ENCODE data around the gene RAB37.

RAB37 gene

DNA sequence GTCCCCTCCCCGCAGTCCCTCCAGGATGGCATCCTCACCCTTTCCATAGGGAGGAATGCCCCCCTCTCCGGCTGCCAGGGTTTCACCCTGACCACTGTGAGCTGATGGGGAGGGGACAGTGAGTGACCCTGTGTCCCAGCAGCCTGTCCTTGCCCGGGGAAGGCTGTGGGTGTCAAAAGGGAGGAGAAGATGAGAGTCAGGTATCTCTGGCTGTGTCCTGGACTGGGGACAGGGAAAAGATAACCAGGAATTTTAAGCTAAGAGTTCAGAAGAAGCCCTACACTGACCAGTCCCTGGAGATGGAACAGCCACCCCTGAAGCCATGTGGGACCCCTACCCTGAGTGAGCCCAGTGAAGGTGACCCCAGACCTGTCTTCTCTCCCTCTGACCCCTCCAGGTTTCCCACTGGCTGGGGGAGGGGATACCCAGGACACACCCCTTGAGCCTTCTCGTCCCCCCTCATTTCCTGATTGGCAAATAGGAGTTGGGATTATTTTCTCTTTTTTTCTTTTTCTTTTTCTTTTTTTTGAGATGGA lies 27.8 kb downstream of the RAB37 start:
- no peak for DNase-seq

DNA sequence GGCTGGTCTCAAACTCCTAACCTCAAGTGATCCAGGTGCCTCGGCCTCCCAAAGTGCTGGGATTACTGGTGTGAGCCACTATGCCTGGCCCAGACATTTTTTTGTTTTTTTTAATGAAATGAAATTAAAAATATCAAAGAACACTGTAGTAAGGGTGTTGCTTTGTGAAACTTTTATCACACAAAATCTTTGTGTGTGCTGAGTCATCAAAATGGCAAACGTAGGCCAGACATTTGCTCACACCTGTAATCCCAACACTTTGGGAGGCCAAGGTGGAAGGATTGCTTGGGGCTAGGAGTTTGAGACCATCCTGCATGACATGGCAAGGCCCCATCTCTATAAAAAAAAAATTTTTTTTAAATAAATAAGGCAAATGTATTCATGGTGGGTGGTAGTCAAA lies 29.4 kb downstream of the RAB37 start:
- no peak for DNase-seq

DNA sequence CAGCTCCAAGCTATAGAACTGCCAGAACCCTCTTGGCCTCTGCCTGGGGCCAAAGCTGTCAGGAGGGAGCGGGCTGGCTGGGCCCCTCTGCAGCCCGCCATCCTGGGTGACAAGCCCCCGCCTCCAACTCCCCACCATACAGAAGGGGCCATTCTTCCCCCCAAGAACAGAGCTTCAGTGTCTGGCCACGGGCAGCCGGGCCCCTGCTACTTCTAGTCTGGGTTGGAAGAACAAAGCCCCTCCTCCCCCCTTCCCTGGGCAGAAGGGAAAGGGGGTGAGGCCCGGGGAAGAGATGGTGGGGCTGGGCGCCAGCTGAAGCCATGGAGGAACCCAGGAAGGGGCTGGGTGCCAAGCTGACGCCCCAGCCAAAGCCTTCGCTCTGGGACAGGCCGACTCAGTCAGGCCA lies 30.1 kb downstream of the RAB37 start:
- no peak for DNase-seq

DNA sequence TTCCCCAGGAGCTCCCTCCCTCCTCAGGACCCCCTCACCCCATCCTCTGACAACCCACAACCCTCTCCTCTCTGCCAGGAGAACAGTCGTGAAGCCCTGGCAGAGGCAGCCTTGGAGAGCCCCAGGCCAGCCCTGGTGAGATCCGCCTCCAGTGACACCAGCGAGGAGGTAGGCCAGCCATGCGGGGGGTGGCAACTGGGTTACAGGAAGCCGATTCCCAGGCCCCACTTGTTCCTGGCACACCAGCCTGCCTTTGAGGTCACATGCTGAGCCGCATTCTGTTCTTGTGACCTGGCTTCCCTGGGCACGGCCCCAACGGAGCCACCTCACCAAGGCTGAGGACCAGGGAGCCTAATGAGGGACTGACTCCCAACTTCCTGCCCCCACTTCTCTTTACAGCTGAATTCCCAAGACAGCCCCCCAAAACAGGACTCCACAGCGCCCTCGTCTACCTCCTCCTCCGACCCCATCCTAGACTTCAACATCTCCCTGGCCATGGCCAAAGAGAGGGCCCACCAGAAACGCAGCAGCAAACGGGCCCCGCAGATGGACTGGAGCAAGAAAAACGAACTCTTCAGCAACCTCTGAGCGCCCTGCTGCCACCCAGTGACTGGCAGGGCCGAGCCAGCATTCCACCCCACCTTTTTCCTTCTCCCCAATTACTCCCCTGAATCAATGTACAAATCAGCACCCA lies 31.2 kb downstream of the RAB37 start:
- DNase-seq, result no peak

DNA sequence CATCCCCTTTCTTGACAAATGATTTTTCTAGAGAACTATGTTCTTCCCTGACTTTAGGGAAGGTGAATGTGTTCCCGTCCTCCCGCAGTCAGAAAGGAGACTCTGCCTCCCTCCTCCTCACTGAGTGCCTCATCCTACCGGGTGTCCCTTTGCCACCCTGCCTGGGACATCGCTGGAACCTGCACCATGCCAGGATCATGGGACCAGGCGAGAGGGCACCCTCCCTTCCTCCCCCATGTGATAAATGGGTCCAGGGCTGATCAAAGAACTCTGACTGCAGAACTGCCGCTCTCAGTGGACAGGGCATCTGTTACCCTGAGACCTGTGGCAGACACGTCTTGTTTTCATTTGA lies 31.7 kb downstream of the RAB37 start:
- no peak for DNase-seq

DNA sequence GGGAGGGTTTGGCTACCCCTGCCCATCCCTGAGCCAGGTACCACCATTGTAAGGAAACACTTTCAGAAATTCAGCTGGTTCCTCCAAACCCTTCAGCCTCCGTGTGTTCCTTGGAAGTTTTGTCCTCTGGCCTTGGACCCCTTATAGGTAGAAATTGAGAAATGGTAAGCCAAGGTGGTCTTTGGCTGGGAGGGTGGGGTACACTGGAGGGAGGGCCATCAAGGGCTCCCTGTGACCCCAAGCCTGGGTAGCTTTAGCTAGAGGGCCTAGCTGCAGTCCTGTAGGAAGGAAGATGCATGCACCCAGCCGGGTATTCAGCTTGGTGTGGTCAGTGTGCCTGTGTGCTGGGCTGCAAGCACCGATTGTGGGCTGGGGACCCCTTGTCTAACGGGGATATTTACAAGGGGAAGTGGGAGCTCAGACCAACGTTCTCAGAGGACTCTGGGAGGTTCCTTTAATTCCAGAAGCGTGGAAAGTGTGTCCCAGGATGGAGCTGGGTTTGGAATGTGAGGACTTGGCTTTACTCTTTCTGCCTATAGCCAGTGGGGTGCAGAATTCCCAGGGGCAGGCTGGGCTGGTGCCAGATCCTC lies 32.3 kb downstream of the RAB37 start:
- no peak for DNase-seq

DNA sequence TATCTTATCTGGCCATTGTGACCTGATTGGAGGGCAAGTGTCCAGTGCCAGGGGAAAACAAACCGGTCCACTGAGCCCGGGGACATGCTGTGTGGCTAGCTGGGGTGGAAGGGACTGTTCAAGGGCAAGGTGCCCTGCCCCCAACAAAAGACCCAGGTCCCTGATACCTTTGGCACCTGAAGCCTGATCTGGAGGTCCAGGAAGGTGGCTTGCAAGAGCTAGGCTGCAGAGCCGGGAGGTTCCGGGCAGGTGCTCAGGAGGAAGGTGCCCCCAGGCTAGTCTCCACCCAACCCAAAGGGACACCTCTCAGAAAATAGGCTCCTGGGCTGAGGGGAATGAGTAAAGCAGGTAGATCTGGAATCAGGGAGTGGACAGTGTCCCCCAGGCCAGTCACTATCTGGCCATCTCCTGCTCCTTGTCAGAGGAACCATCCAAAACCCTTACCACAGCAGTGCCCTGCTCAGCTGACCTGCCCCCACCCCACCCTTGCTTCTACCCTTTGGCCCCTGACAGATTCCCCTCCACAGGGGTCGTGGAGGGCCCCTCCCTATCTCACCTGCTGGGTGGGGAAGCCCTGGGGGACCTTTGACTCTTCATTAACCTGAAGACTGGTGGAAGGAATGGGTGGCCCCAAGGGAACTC lies 32.9 kb downstream of the RAB37 start:
- DNase-seq, result no peak

DNA sequence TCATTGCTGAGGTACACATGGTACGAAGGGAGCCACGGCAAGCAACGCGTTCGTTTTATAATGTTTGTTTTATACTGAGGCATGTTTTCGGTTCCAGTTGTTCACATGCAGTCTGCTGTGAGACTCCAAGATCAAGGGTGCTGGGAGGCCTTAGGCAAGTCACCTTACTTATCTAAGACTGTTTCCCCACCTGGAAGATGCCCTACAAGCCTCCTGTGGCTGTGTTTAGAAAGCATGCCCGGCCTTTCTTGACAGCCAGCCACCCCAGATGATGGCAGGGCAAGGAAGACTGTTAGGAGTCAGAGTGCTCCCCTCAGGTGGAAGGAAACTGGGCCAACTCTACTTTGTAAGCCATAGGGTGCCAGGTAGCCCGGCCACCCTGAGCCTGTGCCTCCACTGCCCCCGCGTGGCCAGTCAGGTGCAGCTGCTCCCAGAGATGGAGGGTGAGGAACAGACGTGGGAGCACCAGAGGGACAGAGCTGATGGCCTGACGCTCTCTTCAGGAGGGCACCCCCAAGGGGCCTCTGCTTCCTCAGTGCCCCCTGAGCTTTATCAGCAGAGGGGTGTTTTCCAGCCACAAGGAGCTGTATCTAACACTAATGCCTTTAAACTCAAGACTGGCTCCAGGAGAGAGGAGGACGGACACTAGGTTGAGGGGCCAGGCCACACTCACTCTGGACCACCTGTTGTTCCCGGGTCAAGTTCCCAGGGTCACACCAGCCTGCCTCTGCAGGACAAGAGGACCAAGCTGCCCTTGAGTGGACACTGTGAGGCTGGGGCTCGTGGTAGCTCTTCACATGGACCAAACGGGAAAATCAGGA lies 33.7 kb downstream of the RAB37 start:
- DNase-seq, result peak; percentile 31 to 81

DNA sequence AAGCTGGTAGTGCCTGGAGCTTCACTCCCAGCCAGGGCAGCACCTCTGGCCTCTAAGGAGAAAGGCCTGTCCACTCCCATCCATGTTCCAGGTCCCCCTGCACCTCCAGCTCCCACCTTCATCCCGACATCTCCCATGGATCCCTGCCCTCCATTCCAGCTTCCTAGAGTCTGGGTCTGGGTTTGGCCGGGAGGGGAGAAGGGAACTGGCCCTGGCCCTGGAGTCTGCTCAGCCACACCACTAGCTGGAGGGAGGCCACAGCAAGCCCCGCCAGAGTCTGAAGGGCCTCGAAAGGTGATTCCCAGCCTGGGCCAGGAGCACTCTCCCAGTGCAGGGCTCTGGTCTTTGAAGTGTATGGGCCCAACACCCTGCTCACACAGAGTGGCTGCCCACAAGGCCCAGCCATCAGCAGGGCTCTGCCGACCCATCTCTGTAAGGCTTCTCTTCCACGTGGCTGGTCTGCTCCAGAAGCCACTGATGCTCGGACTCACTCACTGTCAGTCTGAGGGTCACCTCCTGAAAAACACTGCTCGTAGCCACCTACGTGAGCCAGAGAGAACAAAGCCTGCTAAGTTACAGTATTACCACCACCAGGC lies 34.4 kb downstream of the RAB37 start:
- DNase-seq, result no peak

DNA sequence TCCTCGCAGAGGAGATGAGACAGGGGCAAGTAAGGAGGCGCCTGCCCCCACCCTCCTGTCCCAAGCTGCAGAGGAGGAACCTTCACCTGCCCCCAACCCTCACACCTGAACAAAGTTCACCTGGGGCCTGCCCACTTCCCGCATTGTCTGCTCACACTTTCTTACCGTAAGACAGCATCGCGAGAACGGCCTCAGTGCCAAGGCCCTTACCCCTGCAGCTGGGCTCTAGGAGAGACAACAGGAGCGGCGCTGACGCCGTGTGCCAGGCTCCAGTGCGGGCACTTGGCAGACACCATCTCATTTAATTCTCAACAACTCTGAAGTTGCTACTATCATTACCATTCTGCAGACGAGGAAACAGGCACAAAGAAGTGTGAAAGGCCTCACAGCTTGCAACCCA lies 35.0 kb downstream of the RAB37 start:
- DNase-seq, result no peak

DNA sequence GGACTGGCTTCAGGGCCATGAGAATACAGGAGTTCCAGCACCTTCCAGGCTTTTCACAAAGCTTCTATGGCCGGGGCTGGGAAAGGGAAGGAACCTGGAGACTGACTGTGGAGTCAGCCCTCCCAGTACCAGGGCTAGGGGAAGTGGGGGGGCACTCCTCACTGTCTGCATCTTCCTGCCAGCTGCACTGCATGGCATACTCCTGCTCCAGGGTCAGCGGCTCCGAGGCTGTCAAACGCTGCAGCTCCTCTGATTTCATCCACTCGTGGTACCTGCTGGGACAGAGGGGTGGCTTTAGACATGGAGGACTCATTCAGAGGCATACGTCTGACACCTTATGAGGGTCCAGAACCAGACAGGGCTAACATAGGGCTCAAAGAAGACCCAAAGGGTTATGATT lies 36.4 kb downstream of the RAB37 start:
- no peak for DNase-seq

DNA sequence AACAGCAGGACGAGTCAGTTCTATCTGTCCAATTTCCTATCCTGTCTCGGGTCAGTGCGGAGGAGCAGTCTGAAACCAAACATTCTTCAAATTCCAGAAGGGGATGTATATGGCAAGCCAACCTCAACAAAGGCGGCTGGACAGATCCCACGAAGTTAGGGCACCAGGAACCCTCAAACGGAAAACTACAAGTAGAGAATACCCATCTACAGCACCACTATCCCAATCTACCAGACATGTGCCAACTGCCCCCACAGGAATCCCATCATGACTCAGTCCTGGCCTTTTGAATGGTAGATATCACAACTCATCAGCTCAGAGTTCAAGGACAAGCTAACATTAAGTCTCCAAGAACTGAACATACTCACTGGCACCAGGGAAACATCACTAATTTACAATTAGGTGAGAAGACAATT lies 36.8 kb downstream of the RAB37 start:
- no peak for DNase-seq

DNA sequence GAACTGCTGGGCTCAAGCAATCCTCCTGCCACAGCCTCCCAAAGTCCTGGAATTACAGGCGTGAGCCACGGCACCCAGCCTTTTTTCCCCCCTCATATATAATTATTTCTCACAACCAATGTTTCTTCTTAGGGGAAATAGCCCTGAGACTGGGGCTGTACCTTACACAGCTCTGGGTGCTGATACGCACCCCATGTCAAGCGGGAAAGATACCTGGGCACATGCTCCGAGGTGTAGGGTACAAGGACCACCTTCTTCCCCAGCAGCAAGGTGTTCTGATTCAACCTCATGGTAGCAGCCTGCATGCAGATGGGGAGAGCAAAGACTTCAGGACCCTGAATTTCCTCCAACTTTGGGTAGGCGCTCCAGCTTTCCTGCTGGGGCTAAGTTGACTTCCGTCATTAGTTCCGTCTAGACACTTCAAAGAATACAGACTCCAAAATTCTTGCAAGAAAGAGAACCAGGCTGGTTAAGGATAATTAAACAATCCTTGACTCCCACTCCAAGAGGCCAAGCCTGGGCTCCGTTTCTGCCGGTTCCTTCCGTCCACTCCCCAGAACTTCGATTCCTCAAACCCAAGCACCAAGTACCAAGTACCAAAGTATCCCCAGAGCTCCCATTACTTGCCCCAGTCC lies 38.5 kb downstream of the RAB37 start:
- DNase-seq, result no peak

DNA sequence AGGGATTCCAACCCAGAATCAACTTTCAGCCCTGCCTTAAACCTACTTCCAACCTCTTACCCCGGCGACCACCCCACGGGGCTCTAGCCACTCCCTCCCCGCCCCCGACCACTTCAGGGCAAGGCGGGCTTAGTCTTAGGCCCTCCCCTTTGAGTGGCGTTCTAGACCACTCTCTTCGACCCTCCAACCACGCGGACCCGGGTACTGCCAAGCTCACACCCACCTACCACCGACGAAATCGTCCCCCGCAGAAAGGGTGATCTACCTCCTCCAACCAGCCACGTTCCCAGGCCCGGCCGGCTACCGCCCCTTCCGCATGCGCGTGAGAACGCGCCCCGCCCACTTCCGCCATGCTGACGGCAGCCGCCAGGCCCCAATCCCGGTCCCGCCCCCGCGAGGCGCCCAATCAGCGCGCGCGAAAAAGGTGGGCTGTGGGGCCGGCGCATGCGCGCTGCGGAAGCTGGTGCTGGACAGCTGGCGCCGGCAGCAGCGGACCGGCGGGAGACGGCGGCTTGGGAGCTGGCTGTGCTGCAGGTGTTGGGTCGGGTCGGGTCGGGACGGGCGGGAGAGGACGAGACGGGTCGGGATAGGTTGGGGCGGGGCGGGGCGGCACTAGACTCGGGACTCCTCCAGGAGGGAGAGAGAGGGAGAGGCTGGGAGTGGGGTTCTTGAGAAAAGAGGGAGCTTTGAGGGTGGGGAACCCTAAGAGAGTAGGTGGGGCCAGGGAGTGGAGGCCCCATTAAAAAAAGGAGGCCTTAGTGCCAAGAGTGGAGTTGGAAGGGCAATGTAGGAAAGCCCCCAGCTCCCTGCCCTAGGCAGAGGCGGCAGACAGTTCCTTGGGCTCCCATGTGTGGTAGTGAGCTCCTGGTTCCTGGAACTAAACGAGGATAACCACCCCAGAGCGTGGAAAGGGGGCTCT lies 39.2 kb downstream of the RAB37 start, which contains the start of gene NAT9:
TSS of gene NAT9 (minus strand) at position 302 of the 919 bp plus-strand sequence. CDS start 647 bp downstream, outside the sequence.
- peak; percentile 85 to 99 for DNase-seq

DNA sequence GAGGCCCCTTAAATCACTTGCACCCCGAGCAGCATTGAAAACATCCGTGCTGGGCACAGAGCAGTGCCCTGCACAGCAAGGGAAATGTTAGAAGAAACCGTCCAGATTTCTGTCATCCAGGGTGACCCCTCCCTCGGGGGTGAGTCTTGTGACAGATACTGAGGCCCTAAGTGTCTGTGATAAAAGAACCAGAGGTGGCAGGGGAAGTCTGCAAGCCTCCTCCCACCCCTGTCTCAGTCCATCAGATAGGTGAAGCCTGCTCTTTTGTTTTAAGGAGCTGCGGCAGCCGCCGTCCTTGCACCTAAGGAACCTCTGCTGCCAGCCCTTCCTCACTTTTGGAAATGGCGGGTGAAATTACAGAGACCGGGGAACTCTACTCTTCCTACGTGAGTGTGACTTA lies 39.9 kb downstream of the RAB37 start:
- DNase-seq, result no peak

DNA sequence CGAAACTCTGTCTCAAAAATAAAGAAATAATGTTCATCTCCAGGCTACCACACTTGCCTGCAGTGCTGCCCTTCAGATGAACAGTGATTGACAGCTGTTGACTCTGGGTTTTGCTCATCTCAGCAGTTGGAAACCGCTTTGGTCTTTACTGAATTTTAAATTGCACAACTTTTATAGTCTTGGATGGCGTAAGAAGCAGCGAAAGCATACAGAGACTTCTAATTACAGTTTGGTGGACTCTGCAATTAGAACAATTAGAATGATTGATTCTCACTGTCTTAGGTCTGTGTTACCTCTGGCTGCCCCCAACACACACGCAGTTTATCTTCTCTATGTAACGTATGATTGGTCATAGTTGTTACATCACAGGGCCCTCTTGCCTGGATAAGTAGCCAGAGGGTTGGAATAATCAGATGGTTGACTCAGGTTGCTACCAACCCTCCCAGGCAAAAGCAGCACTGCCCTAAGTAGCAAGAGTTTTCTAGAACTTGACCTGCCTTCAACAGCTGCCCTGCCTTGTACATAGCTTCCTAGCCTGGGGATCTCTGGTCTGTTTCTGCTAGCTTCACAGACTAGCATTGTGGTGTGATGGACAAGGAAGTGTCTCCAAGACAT lies 41.0 kb downstream of the RAB37 start:
- DNase-seq, result no peak

DNA sequence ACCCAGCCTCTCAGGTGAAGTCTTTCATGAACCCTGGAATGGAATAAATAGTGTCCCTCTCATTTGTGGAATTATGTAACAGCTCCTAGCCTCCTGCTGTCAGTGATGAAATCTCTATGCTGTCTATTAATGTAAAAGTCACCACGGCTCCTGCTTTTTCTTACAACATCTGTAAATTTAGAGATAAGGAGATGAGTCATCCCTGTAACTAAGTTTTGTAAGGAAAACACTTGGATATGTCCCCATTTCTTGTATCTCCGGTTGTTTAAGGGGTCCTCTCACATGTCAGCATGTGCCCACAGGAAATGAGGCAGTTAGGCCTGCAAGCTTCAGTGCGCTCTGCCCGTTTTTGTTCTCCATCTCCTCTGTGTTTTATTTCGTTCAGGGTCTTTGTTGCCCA lies 41.9 kb downstream of the RAB37 start:
- DNase-seq, result no peak

DNA sequence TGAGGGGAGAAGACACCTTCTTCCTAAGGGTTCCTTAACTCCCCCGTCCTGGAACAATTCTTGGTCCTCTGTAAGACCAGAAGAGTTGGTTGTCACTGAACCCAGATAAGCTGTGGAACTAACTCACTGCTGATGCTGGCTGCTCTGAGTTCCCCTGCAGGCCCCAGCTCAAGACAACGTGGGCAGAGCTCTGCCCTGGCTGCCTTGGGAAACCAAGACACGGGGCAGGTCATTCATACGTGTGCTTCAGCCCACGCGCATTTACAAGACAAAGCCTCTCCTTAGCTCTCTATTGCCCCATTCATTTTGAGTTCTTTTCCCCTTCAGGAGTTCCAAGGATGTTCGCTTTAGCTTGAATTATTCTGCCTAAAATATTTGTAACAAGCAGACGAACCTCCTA lies 42.4 kb downstream of the RAB37 start:
- no peak for DNase-seq

DNA sequence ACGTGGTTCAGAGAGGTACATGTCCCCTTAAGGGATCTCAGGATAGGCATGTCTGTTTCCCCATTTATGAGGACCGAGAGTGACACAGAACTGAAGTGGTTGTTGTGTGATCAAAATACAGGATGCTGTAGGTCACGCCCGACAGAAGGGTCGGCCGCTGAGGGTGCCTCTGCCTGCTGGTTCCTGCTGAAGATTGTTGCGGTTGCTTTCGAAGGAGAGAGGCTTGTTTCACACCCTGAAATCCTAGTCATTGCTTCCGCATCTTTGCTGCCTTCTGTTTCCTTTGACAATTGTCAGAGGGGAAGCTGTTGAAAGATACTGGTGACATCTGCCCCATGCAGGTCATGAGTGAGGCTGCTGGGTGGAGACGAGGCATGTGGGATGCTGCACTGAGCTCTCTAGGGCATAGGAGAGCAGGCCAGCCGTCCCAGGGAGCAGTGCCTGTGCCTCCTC lies 42.9 kb downstream of the RAB37 start:
- no peak for DNase-seq

DNA sequence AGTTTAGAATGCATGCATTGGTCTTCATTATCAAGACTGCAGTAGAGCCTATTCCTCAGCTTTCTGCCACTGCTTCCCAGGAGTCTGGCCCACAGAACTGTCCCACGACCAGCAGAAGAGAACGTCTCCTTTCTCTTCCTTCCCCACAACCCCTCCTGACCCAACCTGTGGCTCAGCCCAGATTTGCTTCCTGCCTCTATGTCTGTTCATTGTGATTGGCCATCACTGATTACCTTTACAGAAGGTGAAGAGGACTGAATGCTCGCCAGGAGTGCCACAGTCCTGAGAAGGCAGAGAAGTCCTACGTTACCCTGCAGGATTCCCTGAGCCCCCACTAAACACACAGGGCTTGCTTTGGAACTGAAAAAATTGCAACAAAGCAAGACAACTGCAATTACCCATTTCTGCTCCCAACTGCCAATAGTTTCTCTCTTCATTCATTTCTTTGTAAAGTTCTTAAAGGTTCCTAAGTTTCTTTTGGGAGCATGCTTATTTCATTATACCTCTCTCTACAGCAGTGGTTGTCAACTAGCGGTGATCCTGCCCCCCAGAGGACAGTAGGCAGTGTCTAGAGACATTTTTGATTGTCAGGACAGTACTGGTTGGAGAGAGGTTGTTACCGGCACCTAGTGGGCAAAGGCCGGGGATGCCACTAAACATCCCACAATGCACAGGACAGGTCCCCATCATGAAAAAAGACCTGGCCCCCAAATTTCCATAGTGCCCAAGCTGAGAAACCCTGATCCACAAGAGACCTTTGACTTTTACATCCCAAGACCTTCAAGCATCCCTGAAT lies 43.6 kb downstream of the RAB37 start:
- DNase-seq, result peak; percentile 10 to 42

Data from NCI-H526 (cell line).